Neural crest cell (in vitro differentiated cells): ENCODE measurements around the gene COASY. TPM values are rescaled to one million over a fixed set of nuclear protein-coding genes. Genes with fewer than 3 reads are reported as not detected.

ENCODE experiments used
- DNase-seq: peaks from one replicate; pipeline ENCODE4 v3.0.0; 2021; ENCODE audit warnings: low read depth, mixed read lengths, low spot score
- H3K27ac Mint-ChIP-seq: one replicate; pipeline ENCODE4 v1.8.0; 2021; ENCODE audit warnings: mild to moderate bottlenecking, mixed read lengths; ENCODE audit not compliant: unreplicated experiment
- H3K27me3 Mint-ChIP-seq: 2 replicates; pipeline ENCODE4 v1.8.0; 2021; ENCODE audit warnings: low read depth, mild to moderate bottlenecking, mixed read lengths
- H3K36me3 Mint-ChIP-seq: 2 replicates; pipeline ENCODE4 v1.8.0; 2021; ENCODE audit warnings: low read depth, mild to moderate bottlenecking, mixed read lengths
- H3K4me1 Mint-ChIP-seq: 2 replicates; pipeline ENCODE4 v1.8.0; 2021; ENCODE audit warnings: mixed read lengths
- H3K4me3 Mint-ChIP-seq: one replicate; pipeline ENCODE4 v1.8.0; 2021; ENCODE audit warnings: mild to moderate bottlenecking, mixed read lengths
- H3K9me3 Mint-ChIP-seq: 2 replicates; pipeline ENCODE4 v1.8.0; 2021; ENCODE audit warnings: mixed read lengths
- CTCF ChIP-seq: fragments of 200-600 bp; sonication (generic); conservative IDR thresholded peaks from 2 replicates; pipeline ENCODE4 v1.5.0; 2021; ENCODE audit warnings: antibody characterized with exemption, mild to moderate bottlenecking
- total RNA-seq: library from RNA; stranded (reverse); gene quantifications from 2 replicates; pipeline ENCODE4 v1.2.1, GENCODE V29; 2021

The COASY gene
- total RNA-seq, 1 donor from 2014 or later = 58.3 TPM

- DNase-seq = no peak
- Mint-ChIP-seq H3K4me1 (peaks cover 23% of the 10 kb centered on the region), H3K27ac (peak overlapping the region; percentile 96), H3K27me3 (no peaks in the 10 kb centered on the region), H3K36me3 (no peaks in the 10 kb centered on the region), H3K9me3 (no peaks in the 10 kb centered on the region), H3K4me3 (peak overlapping the region; percentile 97)
- no peak for TF ChIP-seq CTCF
Observed at GRCh38 chr17:42562388-42563142, 617 bp downstream of the COASY start.

GRCh38 chr17:42563143-42563509 is 1.2 kb downstream of the COASY start:
- H3K36me3 Mint-ChIP-seq = peaks cover 3% of the 10 kb centered on the region
- no peak overlapping the region for H3K27ac Mint-ChIP-seq
- no peaks in the 10 kb centered on the region for H3K27me3 Mint-ChIP-seq
- peak overlapping the region; percentile 97 for H3K4me3 Mint-ChIP-seq
- peaks cover 27% of the 10 kb centered on the region for H3K4me1 Mint-ChIP-seq
- H3K9me3 Mint-ChIP-seq = no peaks in the 10 kb centered on the region
- no peak for TF ChIP-seq CTCF
- DNase-seq = no peak

GRCh38 chr17:42563543-42563942 is 1.6 kb downstream of the COASY start:
- Mint-ChIP-seq H3K4me1 (peaks cover 27% of the 10 kb centered on the region), H3K36me3 (peaks cover 3% of the 10 kb centered on the region), H3K4me3 (peak overlapping the region; percentile 97), H3K9me3 (no peaks in the 10 kb centered on the region), H3K27ac (no peak overlapping the region), H3K27me3 (no peaks in the 10 kb centered on the region)
- TF ChIP-seq CTCF = no peak
- no peak for DNase-seq

- H3K27ac Mint-ChIP-seq = no peak overlapping the region
- H3K36me3 Mint-ChIP-seq = peaks cover 3% of the 10 kb centered on the region
- peaks cover 27% of the 10 kb centered on the region for H3K4me1 Mint-ChIP-seq
- no peak for DNase-seq
- peak overlapping the region; percentile 97 for H3K4me3 Mint-ChIP-seq
- no peaks in the 10 kb centered on the region for H3K9me3 Mint-ChIP-seq
- H3K27me3 Mint-ChIP-seq = no peaks in the 10 kb centered on the region
- no peak for TF ChIP-seq CTCF
Observed at GRCh38 chr17:42563950-42564349, 2.0 kb downstream of the COASY start.

- Mint-ChIP-seq H3K4me3 (peak overlapping the region; percentile 75), H3K27me3 (no peaks in the 10 kb centered on the region), H3K27ac (no peak overlapping the region), H3K9me3 (no peaks in the 10 kb centered on the region), H3K36me3 (peaks cover 5% of the 10 kb centered on the region), H3K4me1 (peaks cover 27% of the 10 kb centered on the region)
- TF ChIP-seq CTCF = no peak
- DNase-seq = no peak
Observed at GRCh38 chr17:42564815-42565522, 3.0 kb downstream of the COASY start.
